ENCODE data around the gene MAPKAPK2. TPM values are rescaled to one million over a fixed set of nuclear protein-coding genes. Genes with fewer than 3 reads are reported as not detected.

Gene MAPKAPK2
- total and polyA plus RNA-seq, 7 donors, result 32.1 to 61.4 (median 39.3) TPM

GRCh38 chr1:206709322-206709721 is 24.6 kb downstream of the MAPKAPK2 start:
- Histone ChIP-seq H3K27ac (no peak overlapping the region), H3K4me1 (peaks cover 0 to 96% (median 87%) of the 10 kb centered on the region in 4 donors), H3K36me3 (no peaks in the 10 kb centered on the region), H3K4me3 (no peak overlapping the region), H3K27me3 (no peaks in the 10 kb centered on the region), H3K9me3 (no peaks in the 10 kb centered on the region)
- TF ChIP-seq POLR2AphosphoS5 (IDR thresholded peaks at IDR 0.05), result no peak
- TF ChIP-seq EP300 (IDR thresholded peaks at IDR 0.05), result no peak
- no peak for TF ChIP-seq CTCF (IDR thresholded peaks at IDR 0.05)
- TF ChIP-seq POLR2A (IDR thresholded peaks at IDR 0.05), result no peak
- 72 to 89% methylated on average over 4 of the region's 4 CpGs for WGBS, 2 donors
- intact Hi-C loops (cut with DNase I), result no loop called here
- DNase-seq, result no peak

- Histone ChIP-seq H3K27ac (peak overlapping the region in 1 of 4 donors; percentile 0), H3K9me3 (no peaks in the 10 kb centered on the region), H3K36me3 (no peaks in the 10 kb centered on the region), H3K27me3 (no peaks in the 10 kb centered on the region), H3K4me3 (no peak overlapping the region), H3K4me1 (peaks cover 0 to 96% (median 87%) of the 10 kb centered on the region in 4 donors)
- intact Hi-C loops (cut with DNase I), result no loop called here
- DNase-seq, result peak; percentile 17
- no peak for TF ChIP-seq POLR2A (IDR thresholded peaks at IDR 0.05)
- no peak for TF ChIP-seq CTCF (IDR thresholded peaks at IDR 0.05)
- TF ChIP-seq EP300 (IDR thresholded peaks at IDR 0.05), result no peak
- TF ChIP-seq POLR2AphosphoS5 (IDR thresholded peaks at IDR 0.05), result no peak
- WGBS, 2 donors, result 68 to 80% methylated on average over 5 of the region's 5 CpGs
Measured at GRCh38 chr1:206709772-206710459, 25.2 kb downstream of the MAPKAPK2 start.

GRCh38 chr1:206710460-206710823 is 25.7 kb downstream of the MAPKAPK2 start:
- WGBS, 2 donors, result 58 to 63% methylated on average over 3 of the region's 3 CpGs
- intact Hi-C loops (cut with DNase I), result no loop called here
- peaks cover 0 to 96% (median 87%) of the 10 kb centered on the region in 4 donors for H3K4me1 ChIP-seq
- no peaks in the 10 kb centered on the region for H3K27me3 ChIP-seq
- DNase-seq, result no peak
- H3K4me3 ChIP-seq, result no peak overlapping the region
- TF ChIP-seq POLR2AphosphoS5 (IDR thresholded peaks at IDR 0.05), result no peak
- no peak for TF ChIP-seq EP300 (IDR thresholded peaks at IDR 0.05)
- TF ChIP-seq POLR2A (IDR thresholded peaks at IDR 0.05), result no peak
- TF ChIP-seq CTCF (IDR thresholded peaks at IDR 0.05), result no peak
- no peaks in the 10 kb centered on the region for H3K9me3 ChIP-seq
- peak overlapping the region in 1 of 4 donors; percentile 0 for H3K27ac ChIP-seq
- H3K36me3 ChIP-seq, result no peaks in the 10 kb centered on the region

- peak; percentile 52 for DNase-seq
- H3K9me3 ChIP-seq, result no peaks in the 10 kb centered on the region
- no peak for TF ChIP-seq EP300 (IDR thresholded peaks at IDR 0.05)
- TF ChIP-seq CTCF (IDR thresholded peaks at IDR 0.05), result no peak
- TF ChIP-seq POLR2A (IDR thresholded peaks at IDR 0.05), result no peak
- no peak for TF ChIP-seq POLR2AphosphoS5 (IDR thresholded peaks at IDR 0.05)
- peak overlapping the region in 3 of 4 donors; percentile 80 to 88 (median 85) for H3K27ac ChIP-seq
- H3K4me1 ChIP-seq, result peaks cover 0 to 96% (median 84%) of the 10 kb centered on the region in 4 donors
- H3K27me3 ChIP-seq, result no peaks in the 10 kb centered on the region
- 75 to 85% methylated on average over 4 of the region's 4 CpGs for WGBS, 2 donors
- no peaks in the 10 kb centered on the region for H3K36me3 ChIP-seq
- intact Hi-C loops (cut with DNase I), result no loop called here
- H3K4me3 ChIP-seq, result no peak overlapping the region
Measured at GRCh38 chr1:206713070-206713469, 28.4 kb downstream of the MAPKAPK2 start.

All from sigmoid colon (tissue), 7 donors.